OCI-LY1 (cell line): ENCODE data around the gene P2RY12.

Experiments
- H2AFZ ChIP-seq: fragments of 200-600 bp; sonication (generic), shearing (Covaris generic); 2 replicates; pipeline ENCODE4 v1.6.0; 2014; ENCODE audit warnings: antibody characterized with exemption, mild to moderate bottlenecking, low read length
- H3F3A ChIP-seq: fragments of 200-600 bp; sonication (generic), shearing (Covaris generic); 2 replicates; pipeline ENCODE4 v1.6.0; 2014; ENCODE audit warnings: mild to moderate bottlenecking, antibody characterized with exemption, low read length, moderate library complexity; ENCODE audit not compliant: insufficient read depth
- H3K27ac ChIP-seq: fragments of 200-600 bp; sonication (generic); 2 replicates; pipeline ENCODE4 v1.5.1; 2014; ENCODE audit warnings: low read length, mixed run types, mild to moderate bottlenecking, low read depth; ENCODE audit not compliant: poor library complexity, severe bottlenecking
- H3K27me3 ChIP-seq: fragments of 200-600 bp; sonication (generic); 2 replicates; pipeline ENCODE4 v1.6.0; 2014; ENCODE audit warnings: antibody characterized with exemption, mild to moderate bottlenecking, low read length, moderate library complexity; ENCODE audit not compliant: insufficient read depth
- H3K36me3 ChIP-seq: fragments of 200-600 bp; sonication (generic); 2 replicates; pipeline ENCODE4 v1.6.1; 2014; ENCODE audit warnings: mild to moderate bottlenecking, antibody characterized with exemption, low read length, moderate library complexity, mixed read lengths; ENCODE audit not compliant: insufficient read depth
- H3K4me1 ChIP-seq: fragments of 200-600 bp; sonication (generic); 2 replicates; pipeline ENCODE4 v1.5.1; 2014; ENCODE audit warnings: mild to moderate bottlenecking, low read length, moderate library complexity; ENCODE audit not compliant: insufficient read depth, severe bottlenecking
- H3K4me2 ChIP-seq: fragments of 200-600 bp; sonication (generic), shearing (Covaris generic); 2 replicates; pipeline ENCODE4 v1.6.1; 2014; ENCODE audit warnings: low read length
- H3K4me3 ChIP-seq: fragments of 200-600 bp; sonication (generic); 2 replicates; pipeline ENCODE4 v1.5.1; 2014; ENCODE audit warnings: low read length, low read depth, mild to moderate bottlenecking, mixed read lengths; ENCODE audit not compliant: poor library complexity, severe bottlenecking
- H3K79me2 ChIP-seq: fragments of 200-600 bp; shearing (Covaris generic); 2 replicates; pipeline ENCODE4 v1.6.1; 2016; ENCODE audit warnings: mixed run types, low read length, mixed read lengths; ENCODE audit not compliant: insufficient read depth
- H3K9ac ChIP-seq: fragments of 200-600 bp; sonication (generic), shearing (Covaris generic); 2 replicates; pipeline ENCODE4 v1.6.1; 2014; ENCODE audit warnings: mild to moderate bottlenecking, low read length, mixed read lengths
- H3K9me2 ChIP-seq: fragments of 200-600 bp; sonication (generic), shearing (Covaris generic); 2 replicates; pipeline ENCODE4 v1.6.1; 2014; ENCODE audit warnings: low read depth, mild to moderate bottlenecking, low read length, mixed read lengths
- H3K9me3 ChIP-seq: fragments of 200-600 bp; shearing (Covaris generic); 2 replicates; pipeline ENCODE4 v1.6.1; 2014; ENCODE audit warnings: low read length, mixed read lengths
- H4K20me1 ChIP-seq: fragments of 200-600 bp; sonication (generic), shearing (Covaris generic); 2 replicates; pipeline ENCODE4 v1.6.0; 2016; ENCODE audit warnings: mild to moderate bottlenecking, low read length; ENCODE audit not compliant: insufficient read depth
- EZH2 ChIP-seq: fragments of 200-600 bp; sonication (generic), shearing (Covaris generic); IDR thresholded peaks from 2 replicates; pipeline ENCODE4 v1.8.0; 2017; ENCODE audit warnings: borderline replicate concordance, mixed run types, mild to moderate bottlenecking, antibody characterized with exemption, low read length, moderate library complexity, mixed read lengths
- TF ChIP-seq, protein P1 (sequence below): fragments of 200-600 bp; sonication (generic), shearing (Covaris generic); IDR thresholded peaks from 2 replicates; pipeline ENCODE4 v1.5.1; 2017; ENCODE audit warnings: mild to moderate bottlenecking, antibody characterized with exemption, low read length, moderate library complexity, mixed read lengths

Gene P2RY12

DNA sequence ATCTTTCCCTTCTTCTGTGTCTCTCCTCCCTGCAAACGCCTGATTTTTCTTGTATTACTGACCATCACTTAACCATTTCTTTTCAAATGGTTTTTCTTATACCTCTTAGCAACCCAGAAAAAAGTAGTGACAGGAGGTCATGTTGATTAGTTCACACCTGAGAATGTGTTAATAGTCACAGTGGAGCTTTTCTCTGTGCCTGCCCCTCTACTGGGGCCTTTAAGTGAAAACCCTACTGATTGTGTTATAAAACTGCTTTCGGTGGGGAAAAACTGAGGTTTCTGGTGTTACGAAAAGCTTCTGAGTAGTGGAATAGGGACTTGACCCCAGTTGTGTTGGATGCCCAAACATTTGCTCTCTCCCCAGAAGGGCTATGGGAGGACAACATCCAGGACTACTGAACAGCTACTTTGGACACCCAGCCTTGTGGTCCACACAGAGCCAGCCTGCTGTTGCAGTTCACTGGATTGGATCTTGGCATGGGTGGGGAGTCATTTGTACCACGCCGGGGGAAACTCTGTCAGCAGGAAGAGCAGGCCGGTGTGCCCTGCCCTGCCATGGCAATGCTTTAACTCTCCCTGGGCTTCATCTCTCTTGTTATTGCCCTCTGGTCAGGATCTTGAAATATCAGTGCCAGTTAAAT, 78.3 kb downstream of the P2RY12 start:
- H3K4me2 ChIP-seq, result no peak overlapping the region
- no peak overlapping the region for H3K4me3 ChIP-seq
- H2AFZ ChIP-seq, result no peak overlapping the region
- H3K9ac ChIP-seq, result no peak overlapping the region
- H3K9me2 ChIP-seq, result no peaks in the 10 kb centered on the region
- no peaks in the 10 kb centered on the region for H3F3A ChIP-seq
- no peaks in the 10 kb centered on the region for H4K20me1 ChIP-seq
- no peaks in the 10 kb centered on the region for H3K79me2 ChIP-seq
- TF ChIP-seq, protein P1, sequence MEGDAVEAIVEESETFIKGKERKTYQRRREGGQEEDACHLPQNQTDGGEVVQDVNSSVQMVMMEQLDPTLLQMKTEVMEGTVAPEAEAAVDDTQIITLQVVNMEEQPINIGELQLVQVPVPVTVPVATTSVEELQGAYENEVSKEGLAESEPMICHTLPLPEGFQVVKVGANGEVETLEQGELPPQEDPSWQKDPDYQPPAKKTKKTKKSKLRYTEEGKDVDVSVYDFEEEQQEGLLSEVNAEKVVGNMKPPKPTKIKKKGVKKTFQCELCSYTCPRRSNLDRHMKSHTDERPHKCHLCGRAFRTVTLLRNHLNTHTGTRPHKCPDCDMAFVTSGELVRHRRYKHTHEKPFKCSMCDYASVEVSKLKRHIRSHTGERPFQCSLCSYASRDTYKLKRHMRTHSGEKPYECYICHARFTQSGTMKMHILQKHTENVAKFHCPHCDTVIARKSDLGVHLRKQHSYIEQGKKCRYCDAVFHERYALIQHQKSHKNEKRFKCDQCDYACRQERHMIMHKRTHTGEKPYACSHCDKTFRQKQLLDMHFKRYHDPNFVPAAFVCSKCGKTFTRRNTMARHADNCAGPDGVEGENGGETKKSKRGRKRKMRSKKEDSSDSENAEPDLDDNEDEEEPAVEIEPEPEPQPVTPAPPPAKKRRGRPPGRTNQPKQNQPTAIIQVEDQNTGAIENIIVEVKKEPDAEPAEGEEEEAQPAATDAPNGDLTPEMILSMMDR, result no peak
- TF ChIP-seq EZH2, result no peak
- H3K27me3 ChIP-seq, result no peaks in the 10 kb centered on the region
- no peaks in the 10 kb centered on the region for H3K9me3 ChIP-seq
- H3K4me1 ChIP-seq, result no peaks in the 10 kb centered on the region
- no peak overlapping the region for H3K27ac ChIP-seq
- no peaks in the 10 kb centered on the region for H3K36me3 ChIP-seq

DNA sequence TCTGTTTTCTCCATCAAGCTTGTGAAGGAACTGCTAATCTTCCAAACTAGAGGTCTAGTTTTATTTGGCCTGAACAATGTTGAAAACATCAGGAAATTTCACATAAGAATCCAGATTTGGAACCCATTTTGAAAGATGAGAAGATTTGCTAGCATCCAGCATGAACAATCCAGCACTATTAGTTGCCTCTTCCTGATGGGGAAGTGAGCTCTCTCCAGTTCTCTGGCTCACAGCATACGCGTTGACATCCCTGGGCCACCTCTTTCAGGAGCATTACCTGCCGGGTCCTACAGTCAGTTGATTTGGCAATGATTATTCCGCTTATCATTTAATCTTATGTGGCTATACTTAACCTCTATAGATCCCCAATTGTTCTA, 78.8 kb downstream of the P2RY12 start:
- Histone ChIP-seq H3F3A (no peaks in the 10 kb centered on the region), H3K27me3 (no peaks in the 10 kb centered on the region), H3K4me1 (no peaks in the 10 kb centered on the region), H3K9me3 (no peaks in the 10 kb centered on the region), H3K36me3 (no peaks in the 10 kb centered on the region), H3K4me2 (no peak overlapping the region), H3K9me2 (no peaks in the 10 kb centered on the region), H2AFZ (no peak overlapping the region), H3K9ac (no peak overlapping the region), H3K79me2 (no peaks in the 10 kb centered on the region), H4K20me1 (no peaks in the 10 kb centered on the region), H3K27ac (no peak overlapping the region), H3K4me3 (no peak overlapping the region)
- TF ChIP-seq, protein P1, result no peak
- TF ChIP-seq EZH2, result no peak

DNA sequence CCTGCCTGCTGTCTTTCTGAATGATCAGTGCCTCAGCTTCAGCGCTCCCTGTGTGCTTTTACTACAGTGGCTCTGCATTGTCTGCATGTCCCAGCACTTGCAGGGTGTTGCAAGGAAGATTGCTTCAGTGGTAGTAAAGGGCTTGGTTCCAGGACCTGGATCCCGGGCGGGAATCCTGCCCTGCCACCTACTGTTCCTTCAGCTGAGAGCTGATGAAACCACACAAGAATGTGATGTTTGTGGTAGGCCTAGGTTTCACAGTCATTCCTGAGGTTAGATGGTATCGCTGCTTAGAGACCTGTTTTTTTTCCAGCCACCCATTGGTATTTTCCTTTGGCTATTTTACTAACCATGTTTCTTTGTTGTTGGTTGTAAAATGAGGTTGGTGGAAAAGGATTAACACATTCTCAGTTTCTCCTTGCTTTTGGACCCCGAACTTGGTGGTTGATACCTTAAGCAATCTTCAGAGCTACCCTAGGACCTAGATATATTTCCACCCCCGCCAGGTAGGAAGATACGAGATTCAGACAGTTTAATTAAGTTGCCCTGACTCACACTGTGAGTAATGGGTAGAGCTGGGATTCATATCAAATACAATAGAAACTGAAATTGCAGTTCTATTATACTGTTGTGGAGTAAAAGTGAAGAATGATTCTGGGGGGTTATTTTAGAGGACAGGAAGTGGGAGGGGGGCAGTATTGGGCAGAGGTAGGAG, 79.3 kb downstream of the P2RY12 start:
- Histone ChIP-seq H3K4me3 (no peak overlapping the region), H3K9ac (no peak overlapping the region), H3K4me2 (no peak overlapping the region), H3K27ac (no peak overlapping the region), H3K9me2 (no peaks in the 10 kb centered on the region), H2AFZ (no peak overlapping the region), H3F3A (no peaks in the 10 kb centered on the region), H3K79me2 (no peaks in the 10 kb centered on the region), H3K27me3 (no peaks in the 10 kb centered on the region), H3K9me3 (no peaks in the 10 kb centered on the region), H3K36me3 (no peaks in the 10 kb centered on the region), H4K20me1 (no peaks in the 10 kb centered on the region), H3K4me1 (no peaks in the 10 kb centered on the region)
- TF ChIP-seq, protein P1, result no peak
- no peak for TF ChIP-seq EZH2
